ENCODE results near the gene DDX52. TPM values are rescaled to one million over a fixed set of nuclear protein-coding genes. Genes with fewer than 3 reads are reported as not detected.

DDX52 gene
- total and polyA plus RNA-seq, 5 donors = 8.7 to 16.5 (median 15.2) TPM

- intact Hi-C loops (cut with DNase I) = no loop called here
- Histone ChIP-seq H3K4me3 (ENCODE audit: low read length) (no peak overlapping the region), H3K4me1 (ENCODE audit: control insufficient read depth, insufficient read depth, low read length) (no peaks in the 10 kb centered on the region), H3K9me3 (ENCODE audit: control insufficient read depth, low read length) (no peaks in the 10 kb centered on the region), H3K27me3 (ENCODE audit: control insufficient read depth, insufficient read depth) (no peaks in the 10 kb centered on the region), H3K27ac (ENCODE audit: low read length) (no peak overlapping the region)
- ATAC-seq (no peak), DNase-seq (no peak)
- 89% methylated on average over 3 of the region's 3 CpGs for WGBS
These were observed 58.2 kb downstream of the DDX52 start for GRCh38 chr17:37585066-37585465.

- intact Hi-C loops (cut with DNase I) = no loop called here
- no peak overlapping the region for H3K4me3 ChIP-seq (ENCODE audit: low read length)
- H3K27ac ChIP-seq (ENCODE audit: low read length) = no peak overlapping the region
- ATAC-seq = no peak
- H3K4me1 ChIP-seq (ENCODE audit: control insufficient read depth, insufficient read depth, low read length) = no peaks in the 10 kb centered on the region
- 96% methylated on average over 3 of the region's 3 CpGs for WGBS
- no peaks in the 10 kb centered on the region for H3K9me3 ChIP-seq (ENCODE audit: control insufficient read depth, low read length)
- H3K27me3 ChIP-seq (ENCODE audit: control insufficient read depth, insufficient read depth) = no peaks in the 10 kb centered on the region
- no peak for DNase-seq
These were observed 67.0 kb downstream of the DDX52 start for GRCh38 chr17:37576281-37576680.

GRCh38 chr17:37574427-37574826 is 68.8 kb downstream of the DDX52 start:
- intact Hi-C loops (cut with DNase I) = no loop called here
- no peak overlapping the region for H3K4me3 ChIP-seq (ENCODE audit: low read length)
- no peak for DNase-seq
- no peaks in the 10 kb centered on the region for H3K4me1 ChIP-seq (ENCODE audit: control insufficient read depth, insufficient read depth, low read length)
- no peaks in the 10 kb centered on the region for H3K9me3 ChIP-seq (ENCODE audit: control insufficient read depth, low read length)
- no peak for ATAC-seq
- H3K27ac ChIP-seq (ENCODE audit: low read length) = no peak overlapping the region
- no peaks in the 10 kb centered on the region for H3K27me3 ChIP-seq (ENCODE audit: control insufficient read depth, insufficient read depth)
- WGBS = 97% methylated on average over 2 of the region's 2 CpGs

- Histone ChIP-seq H3K27me3 (ENCODE audit: control insufficient read depth, insufficient read depth) (no peaks in the 10 kb centered on the region), H3K27ac (ENCODE audit: low read length) (no peak overlapping the region), H3K9me3 (ENCODE audit: control insufficient read depth, low read length) (no peaks in the 10 kb centered on the region), H3K4me1 (ENCODE audit: control insufficient read depth, insufficient read depth, low read length) (no peaks in the 10 kb centered on the region), H3K4me3 (ENCODE audit: low read length) (no peak overlapping the region)
- DNase-seq = no peak
- intact Hi-C loops (cut with DNase I) = no loop called here
- 81% methylated on average over 3 of the region's 3 CpGs for WGBS
- no peak for ATAC-seq
These were observed 71.6 kb downstream of the DDX52 start for GRCh38 chr17:37571674-37572073.

DNA sequence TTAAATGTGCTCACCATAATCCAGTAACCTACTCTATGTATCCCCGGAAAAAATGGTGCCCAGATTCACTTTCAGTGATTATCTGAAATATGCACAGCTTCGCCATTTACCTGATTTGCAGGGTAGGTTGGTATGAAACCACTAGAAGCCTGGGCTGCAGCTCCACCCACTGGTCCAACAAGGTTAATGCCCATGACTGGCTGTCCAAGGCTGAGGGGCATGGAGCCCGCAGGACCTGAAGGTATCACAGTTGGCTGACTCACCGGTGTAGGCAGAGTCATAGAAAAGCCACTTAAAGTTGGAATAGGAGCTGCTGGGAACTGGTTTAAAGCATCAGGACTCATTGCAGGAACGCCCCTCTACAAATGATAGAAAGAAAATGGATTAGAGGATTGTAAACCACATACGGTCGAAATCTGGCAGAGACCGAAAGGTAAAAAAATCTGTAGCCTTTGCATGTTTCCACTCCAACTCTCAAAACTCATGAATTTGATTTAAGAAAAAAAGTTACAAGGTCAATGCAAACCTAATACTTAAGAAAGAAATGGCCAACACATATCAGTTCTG is 72.6 kb downstream of the DDX52 start:
- WGBS = 87% methylated on average over 8 of the region's 8 CpGs
- intact Hi-C loops (cut with DNase I) = no loop called here
- ATAC-seq (peak; percentile 46 to 68), DNase-seq (peak in 1 of 3 donors; percentile 64)
- H3K9me3 ChIP-seq (ENCODE audit: control insufficient read depth, low read length) = no peaks in the 10 kb centered on the region
- no peak overlapping the region for H3K27ac ChIP-seq (ENCODE audit: low read length)
- H3K27me3 ChIP-seq (ENCODE audit: control insufficient read depth, insufficient read depth) = no peaks in the 10 kb centered on the region
- no peak overlapping the region for H3K4me3 ChIP-seq (ENCODE audit: low read length)
- H3K4me1 ChIP-seq (ENCODE audit: control insufficient read depth, insufficient read depth, low read length) = no peaks in the 10 kb centered on the region

DNA sequence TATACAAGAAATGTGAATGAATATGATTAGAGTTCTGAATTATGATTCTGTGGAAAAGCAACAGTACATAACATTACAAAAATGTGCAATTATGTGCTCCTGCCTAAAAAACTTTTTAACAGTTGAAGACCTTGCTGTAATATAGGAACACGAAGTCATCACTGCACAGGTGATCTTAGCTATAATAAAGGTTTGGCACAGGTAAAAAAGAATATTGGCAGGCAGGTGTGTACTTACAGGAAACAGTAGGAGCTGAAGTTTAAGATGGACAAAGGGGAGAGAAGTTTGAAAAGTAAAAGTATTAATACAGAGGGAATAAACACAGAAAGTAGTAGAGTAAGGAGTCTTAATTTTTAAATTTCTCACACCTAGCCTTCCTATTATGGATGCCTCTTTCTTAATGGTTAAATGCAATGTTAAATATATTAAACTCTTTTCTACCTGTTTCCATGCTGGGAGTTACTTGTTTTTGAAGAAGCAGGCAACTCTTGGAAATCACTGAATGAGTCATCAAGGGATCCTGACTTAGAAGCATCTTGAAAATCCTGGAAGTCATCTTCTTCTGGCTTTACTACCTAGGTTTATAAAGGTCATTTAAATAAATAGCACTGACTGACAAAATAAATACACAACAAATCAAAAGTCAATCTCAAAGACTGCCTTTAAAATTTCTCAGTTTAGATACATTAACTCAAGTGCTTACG is 74.7 kb downstream of the DDX52 start:
- H3K4me1 ChIP-seq (ENCODE audit: control insufficient read depth, insufficient read depth, low read length) = no peaks in the 10 kb centered on the region
- no peak overlapping the region for H3K27ac ChIP-seq (ENCODE audit: low read length)
- 97% methylated on average over 2 of the region's 2 CpGs for WGBS
- no peaks in the 10 kb centered on the region for H3K27me3 ChIP-seq (ENCODE audit: control insufficient read depth, insufficient read depth)
- intact Hi-C loops (cut with DNase I) = no loop called here
- H3K4me3 ChIP-seq (ENCODE audit: low read length) = no peak overlapping the region
- DNase-seq (no peak), ATAC-seq (no peak)
- no peaks in the 10 kb centered on the region for H3K9me3 ChIP-seq (ENCODE audit: control insufficient read depth, low read length)

DNA sequence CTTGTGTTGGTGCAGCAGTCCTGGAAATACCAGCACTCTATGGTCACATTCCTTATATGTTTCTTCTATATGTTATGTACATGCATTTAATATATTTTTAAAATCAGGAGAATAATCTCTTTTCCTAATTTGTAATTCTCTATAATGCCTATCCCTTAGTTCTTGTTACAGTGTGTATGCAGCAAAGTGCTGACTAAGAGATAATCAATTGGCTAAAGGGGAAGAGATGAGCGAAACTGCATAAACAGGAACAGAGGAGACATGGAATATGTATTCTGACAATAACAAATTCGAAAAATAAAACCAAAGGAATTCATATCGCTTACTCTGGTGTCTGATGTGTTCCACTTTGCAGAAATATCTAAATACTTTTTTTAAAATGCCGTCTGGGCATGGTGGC is 75.7 kb downstream of the DDX52 start:
- intact Hi-C loops (cut with DNase I) = no loop called here
- WGBS = 86% methylated on average over 4 of the region's 4 CpGs
- no peak for DNase-seq

DNA sequence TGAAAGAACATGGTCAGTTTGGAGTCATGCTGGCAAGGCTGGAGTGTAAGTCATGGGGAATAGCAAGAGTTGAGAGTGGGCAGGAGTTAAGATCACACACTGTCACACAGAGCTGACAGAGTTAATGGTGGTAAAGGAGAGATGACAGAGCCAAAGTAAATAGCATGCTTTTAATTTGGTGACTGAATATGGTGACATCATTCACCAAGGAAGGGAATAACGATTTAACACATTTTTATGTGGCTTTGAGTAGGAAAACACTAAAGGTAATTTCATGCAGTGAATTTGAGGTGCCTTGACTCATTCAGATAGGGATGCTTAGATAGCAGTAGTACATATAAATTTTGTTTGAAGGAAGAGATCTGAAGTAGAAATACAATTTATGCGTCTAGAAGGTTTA is 76.1 kb downstream of the DDX52 start:
- 68% methylated on average over 2 of the region's 2 CpGs for WGBS
- no peak for ATAC-seq
- no peaks in the 10 kb centered on the region for H3K9me3 ChIP-seq (ENCODE audit: control insufficient read depth, low read length)
- no peaks in the 10 kb centered on the region for H3K4me1 ChIP-seq (ENCODE audit: control insufficient read depth, insufficient read depth, low read length)
- H3K27ac ChIP-seq (ENCODE audit: low read length) = no peak overlapping the region
- intact Hi-C loops (cut with DNase I) = no loop called here
- DNase-seq = no peak
- no peaks in the 10 kb centered on the region for H3K27me3 ChIP-seq (ENCODE audit: control insufficient read depth, insufficient read depth)
- H3K4me3 ChIP-seq (ENCODE audit: low read length) = no peak overlapping the region

More for the DNA sequence above, 75.7 kb downstream of the DDX52 start:
- no peak overlapping the region for H3K27ac ChIP-seq (ENCODE audit: low read length)
- H3K9me3 ChIP-seq (ENCODE audit: control insufficient read depth, low read length) = no peaks in the 10 kb centered on the region
- no peak for ATAC-seq
- H3K4me3 ChIP-seq (ENCODE audit: low read length) = no peak overlapping the region
- no peaks in the 10 kb centered on the region for H3K4me1 ChIP-seq (ENCODE audit: control insufficient read depth, insufficient read depth, low read length)
- no peaks in the 10 kb centered on the region for H3K27me3 ChIP-seq (ENCODE audit: control insufficient read depth, insufficient read depth)

DNA sequence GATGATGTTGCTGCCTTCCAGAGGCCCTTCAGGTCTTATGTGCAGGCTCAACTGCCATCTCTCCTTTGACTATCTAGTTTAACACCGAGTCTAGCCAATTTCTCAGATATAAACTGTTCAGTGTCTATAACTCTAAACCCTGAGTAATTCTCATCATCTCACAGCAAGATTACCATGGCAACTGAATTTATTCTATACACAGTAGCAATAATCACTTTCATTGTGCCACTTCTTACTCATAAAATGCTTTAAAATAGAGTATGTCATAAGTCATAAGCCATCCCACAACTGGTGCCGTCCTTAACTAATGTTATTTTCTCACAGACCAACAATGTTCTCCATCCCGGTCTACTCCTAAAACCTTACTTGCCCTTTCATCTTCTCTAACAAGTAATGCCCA is 79.0 kb downstream of the DDX52 start:
- intact Hi-C loops (cut with DNase I) = no loop called here
- WGBS = 91% methylated on average over 3 of the region's 3 CpGs

GRCh38 chr17:37562016-37562745 is 81.1 kb downstream of the DDX52 start:
- H3K4me1 ChIP-seq (ENCODE audit: control insufficient read depth, insufficient read depth, low read length) = no peaks in the 10 kb centered on the region
- no peak for ATAC-seq

More for the DNA sequence above, 79.0 kb downstream of the DDX52 start:
- no peaks in the 10 kb centered on the region for H3K27me3 ChIP-seq (ENCODE audit: control insufficient read depth, insufficient read depth)
- no peak for DNase-seq
- H3K27ac ChIP-seq (ENCODE audit: low read length) = no peak overlapping the region
- H3K9me3 ChIP-seq (ENCODE audit: control insufficient read depth, low read length) = no peaks in the 10 kb centered on the region
- no peaks in the 10 kb centered on the region for H3K4me1 ChIP-seq (ENCODE audit: control insufficient read depth, insufficient read depth, low read length)
- H3K4me3 ChIP-seq (ENCODE audit: low read length) = no peak overlapping the region
- ATAC-seq = no peak

More at GRCh38 chr17:37562016-37562745, 81.1 kb downstream of the DDX52 start:
- intact Hi-C loops (cut with DNase I) = no loop called here
- no peaks in the 10 kb centered on the region for H3K27me3 ChIP-seq (ENCODE audit: control insufficient read depth, insufficient read depth)
- WGBS = 89% methylated on average over 5 of the region's 5 CpGs
- H3K4me3 ChIP-seq (ENCODE audit: low read length) = no peak overlapping the region
- DNase-seq = no peak
- H3K27ac ChIP-seq (ENCODE audit: low read length) = no peak overlapping the region
- no peaks in the 10 kb centered on the region for H3K9me3 ChIP-seq (ENCODE audit: control insufficient read depth, low read length)
